HG02588 (cell line): ENCODE results near the gene ZNF791.
"Not testable (repeated sequence)": the region's sequence is repeated elsewhere in the genome, so short reads cannot be mapped to it uniquely, and the experiment has no call there.

Experiments
- ATAC-seq: cut with Tn5 transposase; IDR thresholded peaks from one replicate; pipeline ENCODE4 v1.9.1; 2021; ENCODE audit warnings: mild to moderate bottlenecking, moderate library complexity; ENCODE audit not compliant: unreplicated experiment

ZNF791 gene

DNA sequence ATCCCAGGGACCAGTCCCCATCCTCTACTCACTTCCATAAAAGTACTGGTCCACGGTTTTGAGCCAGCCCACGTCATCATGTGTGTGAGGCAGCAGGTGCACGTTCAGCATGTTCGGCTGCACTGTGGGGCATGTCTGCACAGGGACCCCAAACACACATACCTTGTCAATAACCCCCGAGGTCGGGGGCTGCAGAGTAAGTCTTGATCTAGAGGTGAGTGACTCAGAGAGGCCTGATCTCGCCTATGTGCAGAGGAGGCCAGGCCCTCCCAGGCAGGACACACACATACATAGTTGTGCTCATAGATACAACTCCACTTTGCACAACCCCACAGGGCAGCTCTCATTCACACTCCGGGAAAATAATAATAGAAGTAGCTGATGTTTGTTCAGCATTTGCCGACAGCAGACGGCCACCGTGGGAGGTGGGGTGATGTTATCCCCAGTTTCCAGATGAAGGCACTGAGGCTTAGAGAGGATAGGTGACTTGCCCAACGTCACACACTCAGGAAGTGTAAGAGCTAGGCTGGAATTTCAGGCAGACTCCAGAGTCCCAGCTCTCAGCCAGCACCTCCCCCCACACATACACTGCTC, 55.0 kb downstream of the ZNF791 start:
- no peak for ATAC-seq

DNA sequence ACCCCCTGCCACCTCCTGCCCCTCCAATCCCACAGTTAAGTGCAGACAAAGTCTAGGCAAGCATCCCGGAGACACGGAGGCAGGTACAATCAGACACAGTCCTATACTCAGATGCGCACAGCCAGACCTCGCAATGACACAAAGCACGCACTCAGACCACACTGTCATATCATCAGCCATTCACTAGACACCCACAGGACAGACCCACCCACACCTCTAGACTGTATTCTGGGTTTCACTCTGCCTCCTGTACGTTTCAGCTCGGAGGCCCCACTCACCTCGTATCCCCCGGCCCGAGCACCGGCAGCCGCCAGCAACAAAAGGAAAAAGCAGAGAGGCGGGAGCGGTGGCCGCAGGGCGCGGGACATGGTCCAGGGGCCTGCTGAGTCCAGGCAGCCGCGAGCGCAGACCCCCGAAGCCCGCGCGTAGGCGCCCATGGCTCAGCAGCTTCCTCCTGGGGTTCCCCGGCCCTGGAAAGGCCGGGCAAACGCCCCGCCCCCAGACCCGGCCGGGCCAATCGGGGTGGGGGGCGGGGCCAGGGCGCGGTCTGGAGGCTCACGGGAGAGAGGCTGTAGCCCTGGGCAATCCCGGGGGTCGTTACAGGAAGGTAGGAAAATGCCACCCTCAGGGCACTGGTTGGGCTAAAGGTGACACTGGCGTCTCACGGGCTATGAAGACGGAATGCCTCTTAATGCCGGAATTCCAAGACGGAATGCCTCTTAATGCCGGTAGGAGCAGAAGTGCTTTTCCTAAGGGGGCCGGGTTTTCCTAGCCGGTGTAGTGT, 55.7 kb downstream of the ZNF791 start, which contains the start of the genes MAN2B1 and WDR83:
MAN2B1 (minus strand) TSS at position 478 of the 784 bp plus-strand sequence; CDS start at position 437, 41 bp downstream.
WDR83 (plus strand) TSS at position 543 of the 784 bp plus-strand sequence. CDS start 2,984 bp downstream, outside the sequence.
- peak; percentile 31 for ATAC-seq

GRCh38 chr19:12667731-12668302, 57.1 kb downstream of the ZNF791 start:
- ATAC-seq: no peak

- no peak for ATAC-seq
These were observed 57.6 kb downstream of the ZNF791 start for GRCh38 chr19:12668346-12668745.

DNA sequence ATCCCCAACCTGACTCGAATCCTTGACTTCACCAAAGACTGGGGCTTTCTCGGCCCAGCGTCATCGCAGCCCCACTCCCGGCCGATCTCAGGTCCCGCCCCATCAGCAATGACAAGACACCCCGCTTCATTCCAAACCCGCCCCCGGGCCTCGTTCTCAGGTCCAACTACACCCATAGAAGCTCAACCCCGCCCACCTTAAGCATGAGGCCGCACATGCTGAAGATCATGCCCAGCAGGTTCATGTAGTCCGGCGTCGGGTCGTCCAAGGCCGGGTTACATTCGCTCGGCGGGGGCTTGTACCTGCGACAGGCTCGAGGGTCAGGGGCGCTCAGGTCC, 58.2 kb downstream of the ZNF791 start:
- ATAC-seq: no peak

DNA sequence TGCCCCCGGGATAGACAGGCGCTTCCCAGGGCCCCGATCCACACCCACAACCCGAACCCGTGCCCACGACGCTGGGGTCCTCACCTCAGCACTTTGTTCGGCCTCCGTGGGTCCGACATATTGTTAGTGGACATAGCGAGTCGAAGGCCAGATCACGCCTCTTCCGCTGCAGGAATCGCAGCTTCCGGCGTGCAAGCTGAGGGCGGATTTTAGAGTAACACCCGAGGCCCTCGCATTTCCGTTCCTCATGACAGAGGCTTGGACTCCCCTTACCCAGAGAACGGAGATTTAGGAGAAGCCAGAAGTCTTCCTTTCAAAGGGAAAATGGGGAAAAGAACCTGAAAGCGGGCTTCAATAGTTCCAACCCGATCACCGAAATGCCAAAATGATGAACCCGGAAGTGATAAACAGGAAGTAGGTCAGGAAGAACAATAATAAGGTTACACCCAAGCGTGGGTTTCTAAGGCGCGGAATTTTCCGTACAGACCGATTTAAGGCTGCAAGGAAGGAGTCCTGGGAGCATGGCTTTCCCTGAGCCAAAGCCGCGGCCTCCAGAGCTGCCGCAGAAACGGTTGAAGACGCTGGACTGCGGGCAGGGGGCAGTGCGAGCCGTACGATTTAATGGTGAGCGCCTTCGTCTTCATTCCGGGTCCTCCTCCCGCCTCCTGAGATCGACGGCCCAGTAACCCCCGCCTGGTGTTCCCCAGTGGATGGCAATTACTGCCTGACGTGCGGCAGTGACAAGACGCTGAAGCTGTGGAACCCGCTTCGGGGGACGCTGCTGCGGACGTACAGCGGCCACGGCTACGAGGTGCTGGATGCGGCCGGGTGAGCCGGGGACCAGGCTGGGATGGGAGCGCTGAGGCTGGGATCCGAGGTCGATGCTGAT, 58.8 kb downstream of the ZNF791 start:
- ATAC-seq: no peak

DNA sequence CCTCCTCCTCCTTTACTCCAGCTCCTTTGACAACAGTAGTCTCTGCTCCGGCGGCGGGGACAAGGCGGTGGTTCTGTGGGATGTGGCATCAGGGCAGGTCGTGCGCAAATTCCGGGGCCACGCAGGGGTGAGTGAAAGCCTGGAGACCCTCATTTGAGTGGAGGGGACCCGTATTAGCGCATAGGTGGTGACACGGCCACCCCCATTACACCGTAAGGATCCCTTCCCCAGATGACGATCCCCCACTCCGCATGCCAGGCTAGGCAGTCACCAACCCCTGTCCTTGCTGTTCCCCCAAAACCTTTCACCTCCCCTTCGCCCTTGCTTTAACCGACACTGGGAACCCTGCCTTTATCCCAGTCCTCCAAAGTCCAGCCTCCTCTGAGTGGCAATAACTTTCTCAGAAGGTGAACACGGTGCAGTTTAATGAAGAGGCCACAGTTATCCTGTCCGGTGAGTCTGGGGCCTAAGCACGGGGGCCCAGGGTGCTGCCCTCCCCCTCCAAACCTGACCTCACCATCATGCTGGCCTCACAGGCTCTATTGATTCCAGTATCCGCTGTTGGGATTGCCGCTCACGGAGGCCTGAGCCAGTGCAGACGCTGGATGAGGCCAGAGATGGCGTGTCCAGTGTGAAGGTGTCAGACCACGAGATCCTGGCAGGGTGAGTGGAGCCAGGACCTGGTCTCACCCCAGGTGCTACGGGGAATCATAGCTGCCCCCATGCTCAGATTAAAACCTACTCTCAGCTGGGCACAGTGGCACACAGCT, 59.6 kb downstream of the ZNF791 start:
- ATAC-seq: no peak

DNA sequence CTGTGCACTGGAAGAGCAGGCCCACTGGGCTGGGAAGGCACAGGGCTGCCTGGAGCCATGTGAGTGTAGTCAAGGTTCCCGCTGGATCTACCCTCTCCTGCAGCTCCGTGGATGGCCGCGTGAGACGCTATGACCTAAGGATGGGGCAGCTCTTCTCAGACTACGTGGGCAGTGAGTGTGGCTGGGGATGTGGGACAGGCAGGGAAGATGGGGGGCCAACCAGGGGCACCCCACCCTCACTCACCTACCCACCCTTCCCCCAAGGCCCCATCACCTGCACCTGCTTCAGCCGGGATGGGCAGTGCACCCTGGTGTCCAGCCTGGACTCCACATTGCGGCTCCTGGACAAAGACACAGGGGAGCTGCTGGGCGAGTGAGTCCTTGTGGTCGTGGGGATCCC, 62.0 kb downstream of the ZNF791 start:
- no peak for ATAC-seq

- ATAC-seq: no peak
These were observed 64.7 kb downstream of the ZNF791 start for GRCh38 chr19:12675399-12675798.

GRCh38 chr19:12675940-12676339, 65.2 kb downstream of the ZNF791 start:
- ATAC-seq: no peak

DNA sequence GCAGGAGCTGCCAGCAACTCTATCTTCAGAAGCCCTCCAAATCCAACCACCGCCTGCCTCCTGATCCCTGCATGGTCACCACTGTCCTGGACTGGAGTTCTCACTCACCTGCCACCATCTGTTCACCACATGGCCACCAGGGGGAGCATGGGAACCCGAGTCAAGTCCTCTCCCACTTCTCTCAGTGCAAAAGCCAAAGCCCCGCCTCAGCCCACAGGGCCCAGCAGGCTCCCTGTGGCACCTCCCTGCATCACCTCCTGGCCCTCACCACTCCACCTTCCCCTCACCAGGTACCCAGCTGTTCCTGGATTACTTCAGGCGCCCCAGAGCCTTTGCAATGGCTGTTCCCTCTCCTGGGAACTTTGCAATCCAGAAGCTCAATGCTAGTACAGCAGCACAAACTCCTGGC, 65.7 kb downstream of the ZNF791 start:
- ATAC-seq: no peak

DNA sequence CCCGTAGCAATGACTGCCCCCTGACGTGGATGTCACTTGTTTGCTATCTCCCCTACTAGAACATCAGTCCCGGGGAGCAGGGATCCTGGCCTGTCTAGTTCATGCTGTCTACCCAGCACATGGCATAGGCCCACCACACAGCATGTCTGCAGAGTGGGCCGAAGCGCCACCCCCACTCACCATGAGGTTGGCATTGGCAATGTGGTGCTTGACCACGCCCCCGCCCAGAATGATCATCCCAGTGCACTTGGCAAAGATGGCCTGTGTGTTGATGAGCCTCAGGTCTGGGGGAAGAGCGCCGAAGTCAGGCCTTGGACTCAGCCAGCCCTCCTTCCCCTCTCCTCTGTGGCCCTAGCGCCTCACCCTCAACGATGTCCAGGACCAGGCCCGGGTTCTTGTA, 66.2 kb downstream of the ZNF791 start:
- ATAC-seq: no peak

DNA sequence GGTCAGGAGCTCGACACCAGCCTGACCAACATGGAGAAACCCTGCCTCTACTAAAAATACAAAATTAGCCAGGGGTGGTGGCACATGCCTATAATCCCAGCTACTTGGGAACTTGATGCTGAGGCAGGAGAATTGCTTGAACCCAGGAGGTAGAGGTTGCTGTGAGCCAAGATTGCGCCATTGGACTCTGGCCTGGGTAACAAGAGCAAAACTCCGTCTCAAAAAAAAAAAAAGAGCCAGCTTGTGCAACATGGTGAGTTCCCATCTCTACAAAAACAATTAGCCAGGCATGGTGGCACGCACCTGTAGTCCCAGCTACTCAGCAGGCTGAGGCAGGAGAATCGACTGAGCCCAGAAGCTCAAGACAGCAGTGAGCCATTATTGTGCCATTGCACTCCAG, 67.3 kb downstream of the ZNF791 start:
- ATAC-seq: not testable (repeated sequence)

DNA sequence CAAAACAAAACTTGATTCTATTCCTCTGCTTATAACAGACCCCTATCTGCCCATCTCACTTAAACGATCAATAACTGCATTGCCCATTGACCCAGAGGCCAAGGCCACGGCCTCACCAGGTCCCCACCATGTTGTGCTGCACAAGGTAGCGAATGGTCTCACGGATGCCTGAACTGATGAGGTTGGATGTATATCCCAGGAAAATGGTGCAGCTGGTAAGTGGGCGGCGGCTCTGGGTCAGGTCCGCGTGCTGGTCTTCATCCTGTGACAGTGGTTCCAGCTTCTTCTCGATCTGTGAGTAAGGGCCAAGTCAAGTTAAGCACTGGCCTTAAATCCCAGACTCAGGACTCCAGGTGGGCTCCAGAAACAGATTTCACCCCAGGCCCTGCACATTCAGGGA, 69.3 kb downstream of the ZNF791 start:
- no peak for ATAC-seq

DNA sequence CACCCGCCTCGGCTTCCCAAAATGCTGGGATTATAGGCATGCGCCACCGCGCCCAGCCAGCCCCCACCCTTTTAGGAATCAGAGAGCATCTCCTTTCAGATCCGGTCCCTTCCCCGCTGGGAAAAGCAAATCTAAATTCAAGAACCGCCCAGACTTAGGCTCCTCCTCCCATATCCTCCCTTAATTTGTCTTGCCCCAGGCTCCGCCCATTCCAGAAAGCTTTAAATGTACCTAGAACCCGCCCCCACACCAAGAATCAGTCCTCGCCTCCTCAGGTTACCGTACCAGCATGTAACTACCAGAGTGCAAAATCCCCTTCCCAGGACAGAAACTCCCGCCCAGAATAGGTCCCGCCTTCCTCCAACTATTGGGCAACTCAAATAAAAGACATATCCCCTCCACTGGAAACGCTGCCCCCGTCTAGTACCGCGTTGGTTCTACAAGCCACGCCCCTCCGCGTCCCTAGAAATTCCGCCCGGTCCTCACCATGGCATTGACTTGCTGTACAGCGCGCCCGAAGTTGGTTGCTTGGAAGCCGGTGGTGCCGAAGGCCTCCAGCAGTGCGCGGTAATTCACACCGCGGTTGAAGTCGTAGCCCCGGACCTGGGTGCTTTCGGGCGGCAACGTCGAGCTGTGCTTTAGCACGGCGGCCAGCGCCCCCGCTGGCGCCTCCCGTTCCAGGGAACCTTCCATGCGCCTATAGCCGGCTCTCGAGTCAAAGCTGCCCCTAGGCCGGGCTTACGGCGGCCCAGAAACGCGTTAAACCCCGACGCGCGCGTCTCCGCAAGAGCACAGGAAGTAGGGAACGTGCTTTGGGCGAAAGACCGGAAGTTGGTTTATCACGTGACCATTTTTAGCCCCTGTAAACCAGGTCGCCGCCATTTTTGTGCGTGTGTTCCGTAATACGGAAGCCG, 70.6 kb downstream of the ZNF791 start, which contains the start of gene DHPS:
DHPS (minus strand) TSS at position 807 of the 914 bp plus-strand sequence; CDS start at position 693, 114 bp downstream.
- peak; percentile 59 for ATAC-seq
